ELF-1 (cell line): ENCODE measurements around the gene MRM2.
A peak's percentile ranks its signal among the peaks of the same experiment; 100 is the strongest.

ENCODE experiments used
- DNase-seq: peaks from one replicate; pipeline ENCODE4 v3.0.0-alpha.2; 2016; ENCODE audit warnings: low read depth, low spot score

Gene MRM2

GRCh38 chr7:2266911-2267310 is 24.9 kb upstream of the MRM2 start:
- peak; percentile 80 for DNase-seq

- DNase-seq: no peak
Observed at GRCh38 chr7:2264158-2264557, 22.2 kb upstream of the MRM2 start.

GRCh38 chr7:2263176-2263575 is 21.2 kb upstream of the MRM2 start:
- no peak for DNase-seq

GRCh38 chr7:2261611-2262010 is 19.6 kb upstream of the MRM2 start:
- DNase-seq: no peak

DNA sequence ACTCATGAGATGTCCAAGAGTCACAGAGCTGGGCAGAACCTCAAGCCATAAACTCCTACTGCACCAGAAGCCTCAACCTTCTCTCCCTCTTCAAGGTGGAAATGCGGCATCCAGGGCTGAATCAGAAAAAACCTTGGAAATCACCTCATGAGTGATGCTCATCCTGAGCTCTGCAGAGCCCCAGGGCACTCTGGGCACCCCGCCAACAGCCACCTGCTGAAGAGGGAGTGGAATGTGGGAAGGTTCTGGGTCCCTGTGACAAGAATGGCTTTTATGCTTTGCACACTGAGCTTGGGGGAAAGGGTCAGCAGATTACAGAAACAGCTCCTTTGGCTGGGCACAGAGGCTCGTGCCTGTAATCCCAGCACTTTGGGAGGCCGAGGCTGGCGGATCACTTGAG is 18.8 kb upstream of the MRM2 start:
- no peak for DNase-seq

DNA sequence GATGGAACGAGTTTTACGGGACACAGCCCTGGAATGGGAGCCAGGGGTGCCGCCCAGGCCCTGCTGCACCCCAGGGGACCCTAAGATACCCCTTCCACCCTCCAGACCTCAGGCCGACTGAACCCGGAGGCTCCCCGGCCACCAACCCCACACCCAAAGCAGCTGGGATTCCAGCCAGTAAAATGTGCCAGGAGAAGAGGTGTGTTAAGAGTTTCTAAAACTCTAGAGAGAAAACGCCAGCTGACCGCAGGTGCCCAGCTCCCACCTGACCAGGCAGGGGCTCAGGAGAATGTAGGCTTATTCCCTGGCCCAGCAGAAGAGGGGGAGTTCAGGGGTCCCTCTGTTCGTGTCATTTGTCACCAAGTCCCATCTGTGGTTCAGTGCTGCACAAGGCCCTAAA is 17.5 kb upstream of the MRM2 start:
- no peak for DNase-seq

DNA sequence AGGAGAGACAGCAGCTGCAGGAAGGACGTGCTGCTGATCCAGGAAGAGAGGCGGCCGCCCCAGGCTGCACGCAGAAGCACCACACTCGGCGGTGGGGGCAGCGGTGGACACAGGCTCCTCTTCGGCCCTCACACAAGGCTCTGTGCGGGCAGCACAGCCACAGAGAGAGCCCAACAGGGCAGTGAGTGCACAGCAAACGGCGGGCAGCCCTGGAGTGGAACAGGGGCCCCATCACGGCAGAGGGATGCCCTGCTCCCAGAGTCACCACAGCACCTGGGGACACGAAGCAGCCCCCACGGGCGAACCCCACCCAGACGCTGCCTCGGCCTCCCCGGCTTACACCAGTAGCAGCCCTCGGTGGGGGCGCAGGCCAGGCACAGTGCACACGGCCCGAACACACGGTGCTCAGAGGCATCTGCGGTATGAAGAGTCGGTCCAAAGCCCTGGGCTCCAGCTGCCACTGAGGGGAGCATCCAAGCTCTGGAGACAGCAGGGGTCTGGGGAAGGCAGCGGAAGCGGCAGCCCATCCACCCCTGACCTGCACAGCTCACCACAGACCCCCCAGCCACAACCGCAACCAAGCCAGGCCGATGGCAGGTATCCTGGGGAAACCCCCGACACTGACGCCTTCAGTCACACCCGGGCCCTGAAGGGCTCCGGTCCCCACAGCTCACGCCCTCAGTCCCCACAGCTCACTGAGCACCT is 16.8 kb upstream of the MRM2 start:
- DNase-seq: no peak

DNA sequence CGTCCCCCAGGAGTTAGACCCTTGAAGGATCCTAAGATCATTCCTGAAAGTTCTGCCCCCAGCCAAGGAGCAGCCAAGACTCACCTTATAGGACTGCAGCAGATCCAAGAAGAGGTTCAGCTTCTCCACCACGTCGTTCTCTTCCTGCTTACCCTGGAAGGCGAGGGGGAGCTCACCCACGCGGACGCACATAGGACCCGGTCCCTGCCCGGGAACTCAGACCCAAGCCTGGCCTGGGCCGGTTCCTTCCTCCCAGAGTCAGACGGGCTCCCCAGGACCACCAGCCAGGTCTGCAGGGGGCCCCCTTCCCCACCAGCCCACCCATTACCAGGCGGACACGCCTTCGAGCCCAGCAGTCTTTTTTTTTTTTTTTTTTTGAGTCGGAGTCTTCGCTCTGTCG is 15.6 kb upstream of the MRM2 start:
- DNase-seq: no peak

- DNase-seq: no peak
Observed at GRCh38 chr7:2257046-2257551, 15.1 kb upstream of the MRM2 start.

GRCh38 chr7:2256306-2257045 is 14.5 kb upstream of the MRM2 start:
- DNase-seq: no peak

GRCh38 chr7:2255145-2256139 is 13.4 kb upstream of the MRM2 start:
- no peak for DNase-seq

DNA sequence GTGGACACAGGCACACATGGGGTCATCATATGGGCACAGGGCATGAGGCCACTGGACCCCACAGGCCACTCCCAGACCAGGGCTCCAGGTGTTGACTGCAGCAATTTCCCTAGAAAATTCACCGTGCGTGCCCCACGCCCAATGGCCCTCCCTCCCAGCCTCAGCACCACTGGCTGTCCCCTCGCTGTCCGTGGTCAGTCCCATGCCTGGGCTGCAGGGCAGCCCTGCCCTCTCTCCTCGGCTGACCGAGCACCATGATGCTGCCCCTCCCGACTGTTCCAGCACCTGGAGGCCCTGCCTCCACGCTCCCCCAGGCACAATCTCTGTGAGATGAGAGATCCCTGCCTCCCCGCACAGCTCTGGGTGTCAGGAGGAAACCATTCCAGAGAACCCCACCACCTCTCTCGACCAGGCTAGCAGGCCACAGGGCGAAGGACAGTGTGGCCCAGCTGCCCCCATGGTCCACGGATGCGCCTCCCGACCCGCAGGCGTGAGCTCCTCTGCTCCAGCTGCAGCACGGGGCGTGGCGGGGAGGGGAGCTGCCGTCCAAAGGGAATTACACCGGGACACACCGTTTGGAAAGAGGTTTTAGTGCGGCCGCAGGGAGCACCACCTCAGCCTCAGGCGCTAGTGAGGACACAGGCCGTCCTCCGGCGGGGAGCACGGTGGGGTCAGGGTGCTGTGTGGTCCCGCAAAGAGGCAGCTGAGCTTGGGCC is 12.6 kb upstream of the MRM2 start:
- no peak for DNase-seq

DNA sequence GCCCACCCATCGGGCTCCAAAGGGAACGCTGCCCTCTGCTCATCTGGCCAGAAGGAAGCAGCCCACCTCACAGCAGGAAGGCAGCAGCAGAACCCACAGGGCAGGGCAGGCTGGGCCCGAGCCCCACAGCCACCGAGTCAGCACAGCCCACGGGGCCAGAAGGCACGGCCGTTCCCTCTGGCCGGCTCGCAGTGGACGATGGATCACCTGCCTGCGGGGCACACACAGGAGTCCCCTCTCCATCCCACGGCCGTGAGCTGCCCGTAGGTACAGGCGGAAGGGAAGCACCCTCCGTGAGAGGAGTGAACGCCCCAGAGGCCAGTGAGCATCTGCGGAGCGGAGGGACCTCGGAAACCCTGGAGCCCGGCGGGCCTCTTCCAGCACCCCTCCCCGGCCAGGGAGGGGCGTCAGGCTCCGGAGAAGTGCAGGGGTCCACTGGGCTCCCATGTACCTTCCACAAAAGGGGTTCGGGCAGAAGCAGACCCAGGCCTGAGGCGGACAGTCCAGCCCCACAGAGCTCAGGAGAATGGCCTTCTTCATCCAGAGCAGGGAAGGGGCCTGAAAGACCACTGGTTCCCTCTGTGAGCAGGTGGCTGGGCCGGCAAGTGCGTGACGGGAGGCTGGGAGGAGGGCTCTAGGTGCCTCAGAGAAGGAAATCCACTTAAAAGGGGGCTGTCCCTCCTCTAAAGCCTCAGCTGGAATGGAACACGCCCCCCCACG is 11.7 kb upstream of the MRM2 start:
- no peak for DNase-seq

DNA sequence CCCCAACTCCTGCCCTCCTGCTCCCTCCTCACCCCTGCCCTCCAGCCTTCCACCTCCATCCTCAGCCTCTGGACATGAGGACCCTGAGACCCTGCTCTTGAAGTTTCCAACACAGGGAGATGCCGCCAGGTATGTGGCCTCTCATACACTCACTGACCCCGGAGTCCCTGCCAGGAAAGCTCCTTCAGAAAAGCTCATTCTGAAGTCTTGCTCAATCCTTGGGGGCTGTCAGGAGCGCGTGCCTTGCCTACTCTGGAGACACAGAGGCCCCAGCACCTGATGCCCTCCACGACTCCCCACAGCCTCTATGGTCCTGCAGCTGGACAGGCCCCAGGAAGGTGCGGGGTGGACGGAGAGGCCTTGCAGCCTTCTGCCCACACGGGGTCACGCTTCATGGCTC is 11.0 kb upstream of the MRM2 start:
- DNase-seq: no peak

- no peak for DNase-seq
Observed at GRCh38 chr7:2251841-2252771, 10.1 kb upstream of the MRM2 start.

DNA sequence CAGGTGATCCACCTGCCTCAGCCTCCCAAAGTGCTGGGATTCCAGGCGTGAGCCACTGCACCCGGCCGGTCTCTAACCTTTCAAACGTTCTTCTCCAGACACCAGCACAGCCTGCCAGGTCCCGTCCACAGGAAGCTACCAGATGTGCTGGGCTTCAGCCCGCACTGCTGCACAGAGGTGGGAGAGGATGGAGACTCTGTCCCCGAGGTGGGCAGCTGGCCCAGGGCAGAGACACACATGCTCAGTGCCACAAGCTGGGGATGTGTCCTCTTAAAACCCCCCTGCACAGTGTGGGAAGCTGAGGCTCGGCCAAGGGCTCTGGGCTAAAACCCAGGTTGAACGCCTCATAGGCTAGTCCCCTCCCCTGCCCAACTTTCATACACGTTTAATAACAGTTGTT is 9.4 kb upstream of the MRM2 start:
- no peak for DNase-seq

DNA sequence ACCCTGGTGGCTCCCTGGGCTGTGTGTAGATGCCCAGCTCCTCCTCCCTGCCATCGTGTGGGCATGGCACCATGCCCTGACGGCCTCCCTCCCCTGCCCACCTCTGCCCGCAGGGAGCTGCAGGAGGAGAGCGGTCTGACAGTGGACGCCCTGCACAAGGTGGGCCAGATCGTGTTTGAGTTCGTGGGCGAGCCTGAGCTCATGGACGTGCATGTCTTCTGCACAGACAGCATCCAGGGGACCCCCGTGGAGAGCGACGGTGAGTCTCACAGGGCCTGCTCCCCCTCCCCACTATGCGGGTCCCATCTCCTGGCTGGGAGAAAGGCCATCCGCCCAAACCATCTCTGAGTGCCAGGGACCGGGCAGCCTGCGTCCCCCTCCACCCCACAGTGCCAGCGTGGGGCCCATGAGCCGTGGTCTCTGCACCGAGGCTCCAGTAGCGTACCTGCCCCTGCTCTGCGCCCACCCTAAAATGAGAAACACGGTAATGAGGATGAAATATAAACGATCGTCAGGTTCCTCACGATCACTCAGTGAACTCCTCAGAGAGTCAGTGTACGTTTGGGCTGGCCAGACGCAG is 7.8 kb upstream of the MRM2 start:
- no peak for DNase-seq

- DNase-seq: no peak
Observed at GRCh38 chr7:2248984-2249694, 7.1 kb upstream of the MRM2 start.
